T-helper 2 cell treated with Interferon-gamma antibody and Interleukin-4, amounts not matched to agents 5 μg/mL and 100 μg/mL, for 36 hours (primary cell): Measurements from ENCODE around the gene GMCL2.

Experiments used
- DNase-seq: peaks from one replicate; pipeline ENCODE4 v3.0.0; 2021; ENCODE audit warnings: low spot score
- H3K27ac Mint-ChIP-seq: one replicate; pipeline ENCODE4 v1.8.0; 2021; ENCODE audit warnings: mild to moderate bottlenecking, mixed read lengths
- H3K27me3 Mint-ChIP-seq: one replicate; pipeline ENCODE4 v1.8.0; 2021; ENCODE audit warnings: low read depth, mixed read lengths
- H3K36me3 Mint-ChIP-seq: one replicate; pipeline ENCODE4 v1.8.0; 2021; ENCODE audit warnings: low read depth, mixed read lengths
- H3K4me1 Mint-ChIP-seq: one replicate; pipeline ENCODE4 v1.8.0; 2021; ENCODE audit warnings: low read depth, mixed read lengths
- H3K4me3 Mint-ChIP-seq: one replicate; pipeline ENCODE4 v1.8.0; 2022; ENCODE audit warnings: mild to moderate bottlenecking, moderate library complexity, mixed read lengths
- H3K9me3 Mint-ChIP-seq: one replicate; pipeline ENCODE4 v1.8.0; 2021; ENCODE audit warnings: mixed read lengths

GMCL2 gene

GRCh38 chr5:178215280-178216002 lies 28.3 kb upstream of the GMCL2 start:
- Mint-ChIP-seq H3K27ac (no peak overlapping the region), H3K27me3 (no peaks in the 10 kb centered on the region)

GRCh38 chr5:178214160-178214803 lies 27.1 kb upstream of the GMCL2 start:
- peaks cover 10% of the 10 kb centered on the region for H3K4me1 Mint-ChIP-seq
- no peak overlapping the region for H3K4me3 Mint-ChIP-seq
- no peak overlapping the region for H3K27ac Mint-ChIP-seq
- DNase-seq: no peak
- no peaks in the 10 kb centered on the region for H3K9me3 Mint-ChIP-seq
- no peaks in the 10 kb centered on the region for H3K27me3 Mint-ChIP-seq
- peaks cover 69% of the 10 kb centered on the region for H3K36me3 Mint-ChIP-seq

More at GRCh38 chr5:178215280-178216002, 28.3 kb upstream of the GMCL2 start:
- no peak for DNase-seq
- H3K36me3 Mint-ChIP-seq: peaks cover 61% of the 10 kb centered on the region
- no peaks in the 10 kb centered on the region for H3K9me3 Mint-ChIP-seq
- peaks cover 7% of the 10 kb centered on the region for H3K4me1 Mint-ChIP-seq
- no peak overlapping the region for H3K4me3 Mint-ChIP-seq

- H3K4me1 Mint-ChIP-seq: peaks cover 12% of the 10 kb centered on the region
- peak overlapping the region; percentile 27 for H3K27ac Mint-ChIP-seq
- no peaks in the 10 kb centered on the region for H3K9me3 Mint-ChIP-seq
- DNase-seq: no peak
- no peaks in the 10 kb centered on the region for H3K27me3 Mint-ChIP-seq
- H3K36me3 Mint-ChIP-seq: peaks cover 70% of the 10 kb centered on the region
- no peak overlapping the region for H3K4me3 Mint-ChIP-seq
Measured at GRCh38 chr5:178213748-178214151, 26.6 kb upstream of the GMCL2 start.

GRCh38 chr5:178213003-178213461 lies 25.9 kb upstream of the GMCL2 start:
- Mint-ChIP-seq H3K4me3 (no peak overlapping the region), H3K4me1 (peaks cover 14% of the 10 kb centered on the region), H3K9me3 (no peaks in the 10 kb centered on the region), H3K36me3 (peaks cover 70% of the 10 kb centered on the region), H3K27ac (no peak overlapping the region), H3K27me3 (no peaks in the 10 kb centered on the region)
- DNase-seq: no peak

GRCh38 chr5:178212241-178213002 lies 25.3 kb upstream of the GMCL2 start:
- Mint-ChIP-seq H3K9me3 (no peaks in the 10 kb centered on the region), H3K4me1 (peaks cover 19% of the 10 kb centered on the region), H3K27me3 (no peaks in the 10 kb centered on the region), H3K27ac (no peak overlapping the region), H3K36me3 (peaks cover 76% of the 10 kb centered on the region), H3K4me3 (no peak overlapping the region)
- DNase-seq: no peak

- H3K27ac Mint-ChIP-seq: no peak overlapping the region
- H3K36me3 Mint-ChIP-seq: peaks cover 81% of the 10 kb centered on the region
- H3K27me3 Mint-ChIP-seq: no peaks in the 10 kb centered on the region
- no peak for DNase-seq
- H3K9me3 Mint-ChIP-seq: no peaks in the 10 kb centered on the region
- no peak overlapping the region for H3K4me3 Mint-ChIP-seq
- peaks cover 28% of the 10 kb centered on the region for H3K4me1 Mint-ChIP-seq
Measured at GRCh38 chr5:178211095-178212048, 24.2 kb upstream of the GMCL2 start.

- DNase-seq: no peak
- Mint-ChIP-seq H3K4me3 (no peak overlapping the region), H3K4me1 (peaks cover 29% of the 10 kb centered on the region), H3K27ac (no peak overlapping the region), H3K27me3 (no peaks in the 10 kb centered on the region), H3K36me3 (peaks cover 84% of the 10 kb centered on the region), H3K9me3 (no peaks in the 10 kb centered on the region)
Measured at GRCh38 chr5:178210686-178211085, 23.5 kb upstream of the GMCL2 start.

- H3K4me1 Mint-ChIP-seq: peaks cover 27% of the 10 kb centered on the region
- H3K4me3 Mint-ChIP-seq: no peak overlapping the region
- H3K36me3 Mint-ChIP-seq: peaks cover 86% of the 10 kb centered on the region
- no peaks in the 10 kb centered on the region for H3K9me3 Mint-ChIP-seq
- no peak for DNase-seq
- no peaks in the 10 kb centered on the region for H3K27me3 Mint-ChIP-seq
- H3K27ac Mint-ChIP-seq: no peak overlapping the region
Measured at GRCh38 chr5:178210073-178210535, 22.9 kb upstream of the GMCL2 start.

GRCh38 chr5:178209334-178210072 lies 22.3 kb upstream of the GMCL2 start:
- Mint-ChIP-seq H3K27me3 (no peaks in the 10 kb centered on the region), H3K9me3 (no peaks in the 10 kb centered on the region), H3K4me3 (no peak overlapping the region), H3K27ac (no peak overlapping the region), H3K4me1 (peaks cover 27% of the 10 kb centered on the region), H3K36me3 (peaks cover 83% of the 10 kb centered on the region)
- DNase-seq: no peak

GRCh38 chr5:178208540-178209227 lies 21.5 kb upstream of the GMCL2 start:
- H3K36me3 Mint-ChIP-seq: peaks cover 80% of the 10 kb centered on the region
- no peaks in the 10 kb centered on the region for H3K9me3 Mint-ChIP-seq
- H3K4me3 Mint-ChIP-seq: no peak overlapping the region
- H3K27me3 Mint-ChIP-seq: peaks cover 2% of the 10 kb centered on the region
- no peak overlapping the region for H3K27ac Mint-ChIP-seq
- H3K4me1 Mint-ChIP-seq: peaks cover 28% of the 10 kb centered on the region
- DNase-seq: no peak

- no peak for DNase-seq
- peak overlapping the region; percentile 42 for H3K4me3 Mint-ChIP-seq
- H3K27ac Mint-ChIP-seq: peak overlapping the region; percentile 26
- peaks cover 73% of the 10 kb centered on the region for H3K36me3 Mint-ChIP-seq
- H3K9me3 Mint-ChIP-seq: no peaks in the 10 kb centered on the region
- peaks cover 2% of the 10 kb centered on the region for H3K27me3 Mint-ChIP-seq
- H3K4me1 Mint-ChIP-seq: peaks cover 28% of the 10 kb centered on the region
Measured at GRCh38 chr5:178207917-178208280, 20.7 kb upstream of the GMCL2 start.

- no peak for DNase-seq
- Mint-ChIP-seq H3K36me3 (peaks cover 68% of the 10 kb centered on the region), H3K27me3 (peaks cover 2% of the 10 kb centered on the region), H3K4me1 (peaks cover 28% of the 10 kb centered on the region), H3K27ac (no peak overlapping the region), H3K9me3 (no peaks in the 10 kb centered on the region), H3K4me3 (peak overlapping the region; percentile 87)
Measured at GRCh38 chr5:178207183-178207916, 20.2 kb upstream of the GMCL2 start.
